Germinal center (tissue), 1 donor: ENCODE measurements around the gene PLEKHO2.

ENCODE experiments used
- DNase-seq: peaks from one replicate; pipeline ENCODE4 v3.0.0; 2012; ENCODE audit warnings: mixed read lengths, low spot score

PLEKHO2 gene

DNA sequence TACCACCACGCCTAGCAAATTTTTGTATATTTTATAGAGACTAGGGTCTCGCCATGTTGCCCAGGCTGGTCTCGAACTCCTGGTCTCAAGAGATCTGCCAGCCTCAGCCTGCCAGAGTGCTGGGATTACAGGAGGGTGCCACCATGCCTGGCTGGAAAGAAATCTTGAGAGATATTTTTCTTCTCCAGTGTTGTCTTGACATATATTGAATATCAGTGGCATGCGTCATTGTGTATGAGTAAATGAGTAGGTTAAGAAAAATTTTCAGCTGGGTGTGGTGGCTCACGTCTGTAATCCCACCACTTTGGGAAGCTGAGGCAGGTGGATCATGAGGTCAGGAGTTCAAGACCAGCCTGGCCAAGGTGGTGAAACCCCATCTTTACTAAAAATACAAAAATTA lies 12.7 kb upstream of the PLEKHO2 start:
- no peak for DNase-seq

DNA sequence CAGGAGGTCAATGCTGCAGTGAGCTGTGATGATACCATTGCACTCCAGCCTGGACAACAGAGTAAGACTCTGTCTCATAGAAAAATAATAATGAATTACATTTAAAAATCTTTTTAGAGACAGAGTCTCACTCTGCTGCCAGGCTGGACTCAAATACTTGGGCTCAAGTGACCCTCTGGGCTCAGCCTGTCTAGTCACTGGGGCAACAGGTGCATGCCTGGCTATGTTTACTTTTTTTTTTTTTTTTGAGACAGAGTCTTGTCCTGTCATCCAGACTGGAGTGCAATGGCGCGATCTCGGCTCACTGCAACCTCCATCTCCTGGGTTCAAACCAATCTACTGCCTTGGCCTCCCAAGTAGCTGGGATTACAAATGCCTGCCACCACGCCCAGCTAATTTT lies 8.0 kb upstream of the PLEKHO2 start:
- no peak for DNase-seq

DNA sequence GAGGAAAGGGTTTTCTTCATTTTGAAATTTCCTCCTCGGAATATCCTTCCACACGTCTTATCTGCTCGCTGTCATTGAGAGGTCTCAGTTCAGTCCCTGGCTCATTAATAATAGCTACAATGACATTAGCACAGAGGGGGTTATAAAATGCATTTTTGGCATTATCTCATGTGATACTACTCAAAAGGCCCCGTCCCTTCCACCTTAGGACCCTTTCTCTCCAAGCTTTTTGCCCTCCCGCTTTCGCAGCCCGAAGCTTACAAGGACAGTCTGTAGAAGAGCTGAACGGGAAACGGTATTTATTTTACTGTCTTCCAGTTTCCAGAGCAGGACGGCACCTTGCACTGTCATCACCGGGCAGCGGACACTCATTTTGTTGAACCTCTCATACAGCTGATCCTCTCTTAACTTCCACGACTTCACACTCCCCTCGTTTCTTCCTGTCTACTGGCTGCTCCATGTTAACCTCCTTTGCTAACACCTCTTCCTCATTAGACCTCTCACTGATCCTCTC lies 5.6 kb upstream of the PLEKHO2 start:
- no peak for DNase-seq

DNA sequence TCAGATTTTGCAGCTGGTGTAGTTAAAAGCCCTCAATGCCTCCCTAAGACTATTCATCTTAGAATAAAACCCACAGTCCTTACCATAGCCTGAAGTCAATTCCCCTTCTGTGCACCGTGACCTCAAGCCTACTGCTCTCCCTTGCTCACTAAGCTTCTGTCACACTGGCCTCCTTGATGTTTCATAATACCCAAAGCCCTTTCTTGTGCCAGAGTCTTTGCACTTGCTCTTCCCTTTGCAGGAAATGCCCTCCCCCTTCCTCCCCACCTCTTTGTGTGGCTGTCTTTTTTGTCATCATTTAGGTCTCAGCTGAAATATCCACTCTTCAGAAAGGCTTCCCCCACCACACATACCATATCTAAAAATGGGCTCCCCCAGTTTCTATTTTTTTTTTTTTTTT lies 4.2 kb upstream of the PLEKHO2 start:
- no peak for DNase-seq

DNA sequence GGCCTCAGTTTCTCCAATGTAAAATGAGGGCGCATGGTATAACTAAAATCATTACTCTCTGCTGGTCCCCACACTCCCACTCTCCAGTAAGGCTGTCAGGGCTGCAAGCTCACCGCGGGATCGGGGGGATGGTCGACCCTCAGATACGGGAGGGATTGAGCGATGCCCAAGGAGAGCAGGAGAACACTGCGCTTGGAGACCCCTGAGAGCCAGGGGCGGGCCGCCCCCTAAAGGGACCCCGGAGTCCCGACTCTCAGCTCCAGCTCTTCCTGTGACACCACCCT lies 713 bp upstream of the PLEKHO2 start:
- no peak for DNase-seq

DNA sequence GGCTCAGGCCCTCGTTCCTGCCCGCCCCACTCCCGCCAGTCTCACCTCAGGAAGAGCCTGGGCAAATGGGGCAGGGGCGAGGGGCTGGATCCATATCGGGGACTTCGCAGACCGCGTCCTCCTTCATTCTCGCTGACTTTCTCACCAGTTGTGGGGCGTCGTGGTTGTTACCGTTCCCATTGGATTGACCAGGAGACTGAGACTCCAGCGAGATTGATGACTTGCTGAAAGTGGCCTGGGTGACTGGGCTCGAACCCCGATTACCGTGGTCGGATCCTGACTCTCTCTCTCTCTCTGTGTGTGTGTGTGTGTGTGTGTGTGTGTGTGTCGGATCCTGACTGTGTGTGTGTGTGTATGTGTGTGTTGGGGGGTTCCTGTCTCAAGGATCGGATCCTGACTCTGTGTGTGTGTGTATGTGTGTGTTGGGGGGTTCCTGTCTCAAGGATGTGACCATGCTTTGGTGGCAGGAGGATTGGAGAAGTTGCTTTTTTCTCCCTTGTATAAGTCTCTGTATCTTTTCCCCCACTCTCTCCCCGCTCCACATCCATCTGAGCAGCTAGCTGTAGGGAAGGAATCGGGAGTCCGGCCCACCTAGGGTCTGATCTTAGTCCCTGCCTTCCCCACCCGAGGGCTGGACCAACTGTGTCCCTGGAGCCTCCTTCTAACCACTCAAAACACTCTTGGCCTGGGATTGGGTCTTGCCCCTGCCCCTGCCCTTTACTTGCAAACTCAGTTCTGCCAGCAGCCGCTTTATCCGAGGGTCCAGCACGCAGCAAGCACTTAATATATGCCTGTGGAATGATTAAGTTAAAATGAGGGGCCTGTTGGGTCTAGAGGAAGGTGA lies 603 bp downstream of the PLEKHO2 start:
- DNase-seq, result no peak

DNA sequence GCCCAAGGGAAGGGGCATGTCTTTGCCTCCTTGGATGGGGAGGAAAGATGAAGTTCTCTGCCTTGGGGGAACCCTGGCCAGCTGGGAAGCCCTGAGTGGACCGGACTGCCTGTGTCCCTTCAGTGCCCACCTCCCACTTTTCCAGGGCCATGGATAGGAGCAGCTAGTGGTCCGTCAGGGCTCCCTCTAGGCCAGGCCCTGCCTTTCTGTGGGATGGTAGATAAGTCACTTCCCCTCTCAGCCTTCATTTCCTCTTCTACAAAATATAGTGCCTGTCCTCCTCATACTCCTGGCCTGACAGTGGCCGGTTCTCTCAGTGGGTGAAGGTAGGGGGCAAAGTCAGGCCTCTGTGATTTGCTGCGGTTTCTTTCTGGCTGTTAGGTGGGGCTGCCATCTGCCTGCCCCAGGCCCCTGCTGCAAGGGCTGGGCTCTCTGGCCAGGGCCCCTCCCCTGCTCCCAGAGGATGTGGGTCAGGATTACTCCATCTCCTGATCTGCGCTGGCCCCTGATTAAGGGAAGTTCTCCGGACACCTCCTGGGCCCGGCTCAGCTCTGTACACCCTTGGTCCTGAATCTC lies 1.4 kb downstream of the PLEKHO2 start:
- DNase-seq, result peak; percentile 50

DNA sequence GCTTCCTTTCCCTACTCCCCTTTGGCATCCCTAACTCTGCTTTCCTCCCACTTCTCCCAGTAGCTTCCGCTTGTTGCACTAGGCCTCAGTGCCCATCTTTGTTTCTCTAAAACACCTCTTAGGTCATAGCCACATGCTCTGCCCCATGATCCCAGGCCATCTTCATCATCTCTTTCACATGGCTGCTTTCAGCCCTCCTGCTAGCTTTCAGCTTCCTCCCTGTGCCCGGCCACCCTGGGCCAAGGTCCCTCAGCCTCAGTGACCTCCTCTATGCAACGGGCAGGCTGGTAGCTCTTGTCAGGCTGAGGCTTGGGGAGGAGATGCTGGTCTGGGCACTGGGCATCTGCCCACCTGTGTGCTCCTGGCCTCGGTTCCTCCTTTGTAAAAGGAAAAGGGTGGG lies 2.3 kb downstream of the PLEKHO2 start:
- DNase-seq, result peak; percentile 10

DNA sequence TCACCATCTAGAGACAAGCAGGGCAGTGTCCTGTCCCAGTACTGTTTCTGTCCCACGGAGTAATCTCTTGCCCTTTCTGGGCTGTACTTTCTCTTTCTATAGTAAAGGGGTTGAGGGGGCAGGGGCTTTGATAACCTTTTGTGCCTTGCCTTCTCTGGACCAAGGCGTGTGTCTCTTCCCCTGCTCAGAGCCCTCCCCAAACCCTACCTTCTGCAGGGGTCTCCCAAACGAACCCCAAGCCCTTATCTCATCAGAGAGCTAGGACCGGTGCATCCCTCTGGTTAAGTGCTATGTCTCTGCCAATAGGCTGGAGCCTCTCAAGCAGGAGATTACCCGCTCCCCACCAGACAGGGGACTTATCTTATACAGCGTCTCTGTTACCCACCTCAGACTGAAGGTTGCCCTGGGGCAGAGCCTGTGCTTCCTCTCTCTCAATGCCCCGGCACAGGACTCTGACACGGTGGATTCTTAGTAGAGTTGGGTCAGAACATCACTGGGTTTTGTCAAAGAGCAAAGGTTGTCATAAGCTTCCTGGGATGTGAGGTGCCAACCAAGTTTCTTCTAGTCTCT lies 2.9 kb downstream of the PLEKHO2 start:
- peak; percentile 55 for DNase-seq

DNA sequence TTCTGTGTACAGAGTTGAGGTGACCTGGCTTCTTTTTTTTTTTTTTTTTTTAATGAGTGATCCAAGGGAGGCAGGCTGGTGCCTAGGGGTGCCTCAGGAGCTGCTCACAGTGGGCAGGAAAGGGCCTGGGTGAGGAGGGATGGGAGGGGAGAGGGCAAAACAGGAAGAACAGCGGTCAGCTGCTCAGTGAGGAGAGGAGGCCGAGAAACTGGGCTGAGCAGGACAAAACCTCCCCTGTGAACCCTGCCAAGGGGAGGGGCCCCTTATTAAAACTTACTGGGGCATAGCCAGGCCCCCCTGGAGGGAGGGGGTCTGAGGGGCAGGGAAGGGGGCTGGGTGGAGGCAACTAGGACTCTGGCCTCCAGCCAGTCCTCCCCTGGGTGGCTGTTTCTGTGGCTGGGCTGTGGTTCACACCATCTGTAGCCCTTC lies 3.5 kb downstream of the PLEKHO2 start:
- DNase-seq, result peak; percentile 30

DNA sequence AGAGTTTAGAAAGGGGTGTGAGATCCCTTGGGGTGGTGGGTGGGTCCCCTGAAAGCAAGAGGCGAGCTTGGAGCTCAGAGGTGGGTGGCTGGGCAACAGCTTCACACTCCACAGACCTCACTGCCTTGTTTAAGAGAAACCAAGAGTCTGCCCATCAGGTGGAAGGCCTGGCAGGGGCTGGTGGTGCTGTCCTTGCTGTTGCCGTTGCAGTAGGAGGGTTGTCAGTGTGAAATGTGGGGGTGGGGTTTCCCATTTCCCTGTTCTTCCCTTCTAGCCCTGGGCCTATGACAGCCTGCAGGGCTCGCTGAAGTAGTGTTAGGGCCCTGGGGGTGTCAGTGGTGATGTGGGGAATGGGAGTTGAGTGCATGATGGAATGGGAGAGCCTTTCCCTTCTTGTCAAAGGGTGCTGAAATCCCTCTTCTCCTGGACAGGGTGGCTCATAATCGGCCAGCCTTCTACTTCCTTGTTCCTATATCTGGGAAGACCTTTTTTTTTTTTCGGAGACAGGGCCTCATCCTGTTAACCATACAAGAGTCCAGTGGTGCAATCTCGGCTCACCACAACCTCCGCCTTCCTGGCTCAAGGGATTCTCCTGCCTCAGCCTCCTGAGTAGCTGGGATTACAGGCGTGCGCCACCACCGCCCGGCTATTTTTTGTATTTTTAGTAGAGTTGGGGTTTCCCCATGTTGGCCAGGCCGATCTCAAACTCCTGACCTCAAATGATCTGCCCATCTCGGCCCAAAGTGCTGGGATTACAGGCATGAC lies 4.3 kb downstream of the PLEKHO2 start:
- peak; percentile 15 for DNase-seq

DNA sequence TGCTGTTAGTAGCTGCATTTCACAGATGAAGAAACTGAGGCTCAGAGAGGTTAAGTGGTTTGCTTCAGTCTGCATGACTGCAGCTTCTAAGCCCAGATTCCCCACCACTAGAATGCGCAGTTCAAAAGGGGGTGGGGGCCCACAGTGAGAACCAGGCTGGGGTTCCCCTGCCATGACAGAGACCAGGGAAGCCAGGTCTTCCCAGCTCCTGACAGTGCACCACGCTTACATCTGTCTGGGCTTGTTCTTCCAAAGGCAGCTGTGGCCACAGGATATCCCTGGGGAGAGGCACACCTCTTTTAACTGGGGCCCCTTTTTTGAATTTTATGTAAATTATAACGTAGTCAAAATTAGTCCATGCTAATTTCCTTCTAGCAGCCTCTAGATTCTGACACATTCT lies 5.3 kb downstream of the PLEKHO2 start:
- peak; percentile 42 for DNase-seq

DNA sequence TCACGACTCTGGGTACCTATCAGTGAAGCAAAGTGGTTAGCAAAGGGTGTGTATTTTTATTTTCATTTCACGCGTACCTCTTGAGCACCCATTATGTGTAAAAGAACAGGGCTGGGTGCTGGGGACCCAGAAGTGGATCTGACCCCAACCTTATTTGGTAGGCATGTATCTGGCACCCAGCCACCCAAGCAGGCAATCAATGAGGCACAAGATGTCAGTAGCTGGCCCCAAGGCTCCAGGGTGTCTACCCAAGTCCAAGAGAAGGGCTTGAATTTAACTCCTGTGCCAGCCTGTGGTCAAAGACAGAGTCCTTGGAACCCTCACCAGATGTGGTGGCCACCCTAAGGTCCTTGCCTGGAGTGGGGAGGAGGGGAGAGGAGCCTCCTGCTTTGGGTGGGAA lies 5.7 kb downstream of the PLEKHO2 start:
- no peak for DNase-seq

DNA sequence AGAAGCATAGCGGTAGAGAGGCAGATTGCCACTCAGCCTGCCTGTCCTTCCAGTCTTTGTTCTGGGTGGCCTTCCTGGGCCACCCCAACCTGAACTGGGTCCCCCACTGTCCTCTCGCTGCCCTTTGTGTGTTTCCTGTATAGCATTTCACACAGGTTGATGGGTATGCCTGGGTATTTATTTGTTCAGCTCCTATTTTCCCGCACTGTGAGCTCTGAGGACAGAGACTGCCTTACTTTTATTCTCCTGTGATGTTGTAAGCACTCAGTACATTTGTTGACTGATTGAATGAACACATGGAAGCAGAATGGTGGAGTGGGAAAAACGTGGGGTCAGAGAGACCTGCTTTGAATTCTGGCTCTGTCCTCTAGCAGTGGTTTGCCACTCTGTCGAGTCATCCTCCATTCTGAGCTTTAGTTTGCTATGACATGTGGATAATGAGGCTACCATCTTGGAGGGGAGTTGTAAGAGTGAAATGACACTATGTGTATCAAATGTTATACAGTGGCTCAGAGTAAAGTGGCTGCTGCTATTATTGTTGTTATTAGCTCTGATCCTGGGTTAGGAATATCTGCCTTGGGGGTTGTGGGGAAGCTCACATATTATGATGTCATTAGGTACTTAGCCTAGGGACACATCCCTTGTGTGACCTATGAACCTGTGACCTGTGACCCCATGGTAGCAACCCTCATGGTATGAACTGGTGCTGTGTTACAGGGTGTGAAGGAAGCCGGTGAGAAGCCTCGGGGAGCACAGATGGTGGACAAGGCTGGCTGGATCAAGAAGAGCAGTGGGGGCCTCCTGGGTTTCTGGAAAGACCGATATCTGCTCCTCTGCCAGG lies 6.4 kb downstream of the PLEKHO2 start:
- no peak for DNase-seq

DNA sequence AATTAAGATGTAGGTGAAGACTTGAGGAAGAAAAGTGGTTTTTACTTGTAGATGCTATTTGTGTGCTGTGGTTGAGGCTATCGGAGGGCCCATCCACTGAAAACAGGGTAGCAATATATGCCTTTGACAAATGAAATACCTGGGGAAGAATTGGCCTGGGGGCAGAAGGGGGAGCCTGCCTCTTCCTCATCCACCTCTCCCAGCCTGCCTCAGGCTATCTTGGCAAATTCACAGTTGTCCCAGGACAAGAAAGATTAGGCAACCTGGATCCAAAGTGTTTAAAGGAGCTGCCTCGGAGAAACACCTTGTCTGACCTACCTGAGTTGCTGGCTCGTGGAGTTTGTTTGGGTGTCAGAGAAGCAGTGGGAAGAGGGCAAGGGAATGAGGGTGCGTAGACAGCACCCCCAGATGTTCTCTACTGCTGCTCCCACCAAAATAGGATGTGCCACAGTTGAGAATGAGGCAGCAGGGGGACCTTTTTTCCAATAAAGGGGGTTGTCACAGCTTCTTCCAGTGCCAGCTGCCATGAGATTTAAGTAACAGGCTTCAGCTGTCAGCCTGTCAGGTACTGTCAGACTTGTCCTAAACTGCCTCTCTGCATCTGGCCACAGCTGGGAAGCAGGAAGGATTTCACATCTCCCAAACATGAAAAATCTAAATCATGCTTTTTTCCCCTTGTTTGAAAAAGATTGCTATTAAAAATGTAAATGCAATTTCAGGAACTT lies 9.2 kb downstream of the PLEKHO2 start:
- no peak for DNase-seq

DNA sequence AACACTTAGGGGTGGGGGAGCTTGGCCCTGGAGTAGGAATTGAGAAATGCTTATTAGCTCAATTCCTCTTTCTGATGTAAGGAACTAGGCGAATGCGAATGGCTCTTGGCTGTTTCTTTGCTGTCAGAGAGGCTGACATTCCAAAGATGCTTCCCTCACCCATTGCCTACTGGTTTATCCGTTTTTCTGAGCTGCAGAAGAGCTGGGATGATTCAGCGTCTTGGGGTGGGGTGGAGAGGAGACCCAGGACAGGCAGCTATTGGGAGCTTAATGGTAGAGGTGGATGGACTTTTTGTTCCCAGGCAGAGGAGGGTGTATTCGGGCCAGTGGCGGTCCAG lies 9.8 kb downstream of the PLEKHO2 start:
- no peak for DNase-seq

DNA sequence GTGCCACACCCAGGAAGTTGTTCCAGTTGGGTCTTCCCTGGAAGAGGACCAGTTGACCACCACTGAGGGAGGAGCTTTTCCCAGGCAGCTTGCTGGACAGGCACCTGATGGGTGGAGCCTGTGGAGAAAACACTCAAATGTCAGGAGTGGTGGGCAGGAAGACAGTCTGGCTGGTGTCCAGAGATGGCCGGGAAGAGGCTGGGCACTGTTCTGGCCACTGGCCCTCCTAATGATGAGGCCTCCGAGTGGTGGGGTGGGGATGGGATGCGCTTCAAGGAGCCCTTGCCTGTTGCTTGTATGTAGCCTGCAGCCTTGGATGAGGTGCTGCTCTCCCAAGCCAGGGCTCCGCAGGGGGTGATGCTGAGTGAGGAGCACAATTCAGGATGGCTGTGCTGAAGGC lies 12.3 kb downstream of the PLEKHO2 start:
- no peak for DNase-seq

DNA sequence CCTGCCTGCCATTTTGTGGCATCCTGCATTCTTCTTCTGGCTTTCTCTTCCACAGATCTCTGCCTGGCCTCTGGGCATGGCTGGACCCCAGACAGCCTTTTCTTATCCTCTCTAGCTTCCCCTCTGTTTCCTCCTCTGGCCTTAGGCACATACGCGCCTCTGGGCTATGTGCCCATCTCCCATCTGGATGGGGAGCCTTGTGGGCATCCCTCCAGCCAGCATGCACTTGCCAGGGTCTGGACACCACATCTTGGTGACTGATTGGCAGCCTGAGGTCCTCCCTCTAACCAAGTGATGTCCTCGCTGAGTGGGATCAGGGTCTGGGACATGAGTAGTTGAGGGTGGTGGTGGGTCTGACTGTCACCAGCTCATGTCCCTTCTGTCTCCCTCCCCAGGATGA lies 12.8 kb downstream of the PLEKHO2 start:
- no peak for DNase-seq

DNA sequence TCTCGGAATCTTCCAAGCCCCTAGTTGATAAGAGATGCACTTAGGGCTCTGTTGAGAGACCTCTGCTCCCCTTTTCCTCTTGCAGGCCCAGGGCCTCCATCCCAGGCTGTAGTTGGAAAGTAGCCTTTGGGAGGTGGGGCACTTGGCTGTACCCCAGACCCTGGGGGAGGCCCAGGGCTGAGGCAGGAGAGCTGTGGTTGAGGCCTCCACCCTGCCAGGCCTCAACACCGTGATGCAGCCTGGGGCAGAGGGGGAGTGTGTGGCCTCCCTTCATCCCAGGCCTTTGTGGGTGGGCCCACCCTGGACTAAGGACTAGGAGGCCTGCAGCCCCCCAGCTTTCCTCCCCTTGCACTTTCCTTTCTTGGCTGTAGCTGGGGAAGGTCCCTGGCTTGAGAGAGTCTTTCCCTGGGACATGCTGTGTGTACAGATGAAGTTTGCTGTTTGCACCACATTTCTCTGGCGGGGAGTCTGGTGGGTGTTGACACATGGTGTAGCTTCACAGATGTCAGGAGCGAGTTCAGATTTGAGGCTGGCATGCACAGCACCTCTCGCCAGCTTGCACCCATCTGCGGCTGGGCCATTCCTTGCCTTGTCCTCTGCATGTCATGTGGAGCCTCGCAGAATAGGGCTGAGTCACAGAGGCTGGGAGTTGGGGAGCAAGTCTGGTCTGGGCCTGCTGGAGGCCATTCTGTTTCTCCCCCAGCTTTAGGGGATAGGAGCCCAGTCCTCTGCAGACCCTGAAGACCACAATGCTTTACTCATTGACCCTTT lies 13.7 kb downstream of the PLEKHO2 start:
- no peak for DNase-seq

DNA sequence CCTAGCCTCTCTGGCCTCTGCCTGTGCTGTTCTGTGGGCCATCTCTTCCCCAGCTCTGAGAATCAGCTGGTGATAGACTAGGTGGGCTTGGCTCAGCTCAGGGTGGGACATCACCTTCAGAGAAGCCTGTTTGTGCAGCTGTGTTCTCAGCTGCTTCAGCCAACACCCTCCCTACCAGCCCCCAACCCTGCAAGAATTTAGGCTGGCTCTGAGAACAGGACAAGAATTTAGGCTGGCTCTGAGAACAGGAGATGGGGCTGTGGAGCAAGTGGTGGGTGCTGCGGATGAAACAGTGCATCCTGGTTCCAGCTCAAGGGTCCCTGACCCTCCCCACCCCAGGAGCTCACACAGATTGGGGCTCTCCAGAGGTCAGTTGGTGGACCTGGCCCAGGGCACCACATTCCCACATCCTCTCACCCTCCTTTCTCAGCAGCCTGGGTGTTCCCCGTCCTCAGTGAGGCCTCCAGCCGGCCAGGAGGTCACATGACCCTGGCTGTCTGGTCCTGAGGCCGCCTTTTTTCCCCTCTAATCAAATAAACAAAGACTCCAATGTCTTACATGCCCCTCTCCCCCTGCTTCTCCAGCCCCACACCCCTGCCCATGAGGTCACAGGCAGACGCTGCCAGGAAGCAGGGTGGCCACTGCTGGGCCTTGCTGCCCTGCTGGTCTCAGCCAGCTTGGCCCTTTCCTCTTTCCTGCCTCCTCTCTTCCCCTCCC lies 14.9 kb downstream of the PLEKHO2 start:
- no peak for DNase-seq
